GM23338 (cell line): ENCODE results near the gene FOXD2. TPM values are rescaled to one million over a fixed set of nuclear protein-coding genes. Genes with fewer than 3 reads are reported as not detected.

ENCODE experiments used
- ATAC-seq: fragments of 200-7000 bp; cut with Tn5 transposase; 3 replicates; pipeline ENCODE4 v1.9.1; 2020
- DNase-seq: peaks from one replicate; pipeline ENCODE4 v3.0.0-alpha.2; 2015; ENCODE audit warnings: low spot score
- H2AFZ ChIP-seq: fragments of 200-600 bp; sonication (generic); 2 replicates; pipeline ENCODE4 v1.8.0; 2016; ENCODE audit warnings: antibody characterized with exemption, mild to moderate bottlenecking, moderate library complexity
- H3F3A ChIP-seq: fragments of 200-600 bp; sonication (generic); replicated peaks from 2 replicates; pipeline ENCODE4 v1.8.0; 2017; ENCODE audit warnings: antibody characterized with exemption, mixed run types, low read depth
- H3K27ac ChIP-seq: fragments of 200-600 bp; sonication (generic); 2 replicates; pipeline ENCODE4 v1.6.1; 2016; ENCODE audit warnings: low read depth
- H3K27me3 ChIP-seq: fragments of 200-600 bp; sonication (generic); 2 replicates; pipeline ENCODE4 v1.8.0; 2016; ENCODE audit warnings: mild to moderate bottlenecking, mixed run types, moderate library complexity; ENCODE audit not compliant: insufficient read depth
- H3K36me3 ChIP-seq: fragments of 200-600 bp; sonication (generic); 2 replicates; pipeline ENCODE4 v1.8.0; 2016; ENCODE audit warnings: mild to moderate bottlenecking; ENCODE audit not compliant: insufficient read depth
- H3K4me1 ChIP-seq: fragments of 200-600 bp; sonication (generic); 2 replicates; pipeline ENCODE4 v1.8.0; 2016; ENCODE audit warnings: mild to moderate bottlenecking, moderate library complexity; ENCODE audit not compliant: insufficient read depth
- H3K4me2 ChIP-seq: fragments of 200-600 bp; sonication (generic); 2 replicates; pipeline ENCODE4 v1.7.1; 2017; ENCODE audit warnings: mixed run types
- H3K4me3 ChIP-seq: fragments of 200-600 bp; sonication (generic); 2 replicates; pipeline ENCODE4 v1.6.1; 2016; ENCODE audit warnings: mixed run types
- H3K79me2 ChIP-seq: fragments of 200-600 bp; sonication (generic); replicated peaks from 2 replicates; pipeline ENCODE4 v1.8.0; 2017; ENCODE audit warnings: mild to moderate bottlenecking; ENCODE audit not compliant: insufficient read depth
- H3K9me2 ChIP-seq: fragments of 200-600 bp; sonication (generic); 2 replicates; pipeline ENCODE4 v1.8.0; 2017; ENCODE audit not compliant: insufficient read depth
- H4K20me1 ChIP-seq: fragments of 200-600 bp; sonication (generic); replicated peaks from 2 replicates; pipeline ENCODE4 v1.8.0; 2017; ENCODE audit warnings: mild to moderate bottlenecking; ENCODE audit not compliant: insufficient read depth
- H3K27ac Mint-ChIP-seq: 2 replicates; pipeline ENCODE4 v1.8.0; 2020; ENCODE audit warnings: inconsistent platforms, mild to moderate bottlenecking, moderate library complexity, mixed read lengths
- H3K27me3 Mint-ChIP-seq: 3 replicates; pipeline ENCODE4 v1.8.0; 2022; ENCODE audit warnings: low read depth, mild to moderate bottlenecking, moderate library complexity, mixed read lengths, inconsistent platforms; ENCODE audit not compliant: insufficient read depth, poor library complexity
- H3K36me3 Mint-ChIP-seq: 3 replicates; pipeline ENCODE4 v1.8.0; 2021; ENCODE audit warnings: low read depth, mild to moderate bottlenecking, inconsistent platforms, moderate library complexity, mixed read lengths
- H3K4me1 Mint-ChIP-seq: 3 replicates; pipeline ENCODE4 v1.8.0; 2020; ENCODE audit warnings: mild to moderate bottlenecking, inconsistent platforms, mixed read lengths
- H3K4me3 Mint-ChIP-seq: 3 replicates; pipeline ENCODE4 v1.8.0; 2021; ENCODE audit warnings: moderate library complexity, mild to moderate bottlenecking, inconsistent platforms, mixed read lengths
- H3K9me3 Mint-ChIP-seq: 3 replicates; pipeline ENCODE4 v1.8.0; 2020; ENCODE audit warnings: moderate library complexity, mild to moderate bottlenecking, inconsistent platforms, mixed read lengths
- CTCF ChIP-seq, 2 experiments: fragments of 200-600 bp in 1 of 2; sonication (generic) in 1 of 2; conservative IDR thresholded peaks; 2 replicates each; pipeline versions ENCODE4 v1.5.1 to v1.6.1; 2016 to 2017; ENCODE audit warnings: antibody characterized with exemption in 2 of 2, low read depth in 2 of 2, mild to moderate bottlenecking in 2 of 2, moderate library complexity in 1 of 2
- NANOG ChIP-seq: IDR thresholded peaks from 2 replicates; pipeline ENCODE4 v1.6.1; 2016; ENCODE audit warnings: antibody characterized with exemption, borderline replicate concordance
- POLR2AphosphoS5 ChIP-seq: IDR thresholded peaks from 2 replicates; pipeline ENCODE4 v1.6.1; 2016; ENCODE audit warnings: antibody characterized with exemption, low read depth
- STAT1 ChIP-seq: IDR thresholded peaks from one replicate; pipeline ENCODE4 v1.6.1; 2016; ENCODE audit warnings: antibody characterized with exemption; ENCODE audit not compliant: unreplicated experiment
- ZNF114 ChIP-seq: fragments of 250-450 bp; sonication (Bioruptor Pico); IDR thresholded peaks from 2 replicates; pipeline ENCODE4 v1.5.0; 2020; ENCODE audit warnings: mild to moderate bottlenecking, moderate library complexity
- ZNF462 ChIP-seq: fragments of 250-450 bp; sonication (Bioruptor Pico); IDR thresholded peaks from 2 replicates; pipeline ENCODE4 v1.5.0; 2020; ENCODE audit warnings: mild to moderate bottlenecking, moderate library complexity
- polyA plus RNA-seq: library from polyadenylated mRNA; unstranded; fragments of >200 nt; fragmentation: Nextera tagmentation; extraction: Ambion mirVana; gene quantifications from 2 replicates; pipeline ENCODE4 v1.2.1, GENCODE V29; 2016
- total RNA-seq: library from RNA; depleted of rRNA; stranded (reverse); fragments of >200 nt; shearing (Covaris generic); gene quantifications from 2 replicates; pipeline ENCODE4 v1.2.3, GENCODE V29; 2014

The FOXD2 gene
- total and polyA plus RNA-seq, 2 experiments from 2014 or later: 0.28 TPM; not detected in 1

- no peaks in the 10 kb centered on the region for H3K27me3 ChIP-seq
- H3K4me3 ChIP-seq: no peak overlapping the region
Observed at GRCh38 chr1:47469910-47470309, 32.1 kb downstream of the FOXD2 start.

GRCh38 chr1:47471163-47471562 lies 33.3 kb downstream of the FOXD2 start:
- no peaks in the 10 kb centered on the region for H3K36me3 Mint-ChIP-seq
- H3K9me3 Mint-ChIP-seq: no peaks in the 10 kb centered on the region
- Histone ChIP-seq H3K36me3 (no peaks in the 10 kb centered on the region), H3K4me2 (no peak overlapping the region), H2AFZ (no peak overlapping the region), H4K20me1 (no peaks in the 10 kb centered on the region), H3K4me3 (no peak overlapping the region), H3K79me2 (no peaks in the 10 kb centered on the region), H3K27me3 (no peaks in the 10 kb centered on the region), H3K4me1 (peaks cover 14% of the 10 kb centered on the region), H3K27ac (no peak overlapping the region), H3K9me2 (0 out of 2 replicates have a peak, but pooled peaks cover 3% of the 10 kb centered on the region), H3F3A (no peaks in the 10 kb centered on the region)
- DNase-seq: no peak
- H3K4me3 Mint-ChIP-seq: no peak overlapping the region
- H3K27me3 Mint-ChIP-seq: peaks cover 2% of the 10 kb centered on the region
- ATAC-seq: no peak
- no peak overlapping the region for H3K27ac Mint-ChIP-seq
- H3K4me1 Mint-ChIP-seq: peaks cover 13% of the 10 kb centered on the region
- no peak for TF ChIP-seq STAT1
- no peak for TF ChIP-seq CTCF (conservative IDR thresholded peaks at IDR 0.05; ENCODE audit: low read depth in 2 of 2)
- no peak for TF ChIP-seq NANOG
- no peak for TF ChIP-seq POLR2AphosphoS5
- TF ChIP-seq ZNF462 (CRISPR knock-in tag): no peak

More at GRCh38 chr1:47469910-47470309, 32.1 kb downstream of the FOXD2 start:
- H3K9me2 ChIP-seq: 0 out of 2 replicates have a peak, but pooled peaks cover 3% of the 10 kb centered on the region
- no peak overlapping the region for H3K4me2 ChIP-seq
- TF ChIP-seq CTCF (conservative IDR thresholded peaks at IDR 0.05; ENCODE audit: low read depth in 2 of 2): peak; percentile 7 to 10; a peak in 1 of 4 replicates
- no peak for TF ChIP-seq ZNF114
- Mint-ChIP-seq H3K27me3 (peaks cover 2% of the 10 kb centered on the region), H3K4me1 (peaks cover 13% of the 10 kb centered on the region), H3K27ac (no peak overlapping the region), H3K4me3 (no peak overlapping the region), H3K9me3 (no peaks in the 10 kb centered on the region), H3K36me3 (no peaks in the 10 kb centered on the region)
- no peaks in the 10 kb centered on the region for H3K36me3 ChIP-seq
- H3K79me2 ChIP-seq: no peaks in the 10 kb centered on the region
- DNase-seq: no peak
- H3K27ac ChIP-seq: no peak overlapping the region
- no peak for ATAC-seq
- no peaks in the 10 kb centered on the region for H3F3A ChIP-seq
- no peak overlapping the region for H2AFZ ChIP-seq
- peaks cover 14% of the 10 kb centered on the region for H3K4me1 ChIP-seq
- H4K20me1 ChIP-seq: no peaks in the 10 kb centered on the region
